ENCODE measurements around the gene TTC39C.

- TF ChIP-seq CTCF (IDR thresholded peaks at IDR 0.05) = no peak
- peak in 1 of 4 donors; percentile 52 for TF ChIP-seq POLR2A (IDR thresholded peaks at IDR 0.05)
Observed at GRCh38 chr18:23992089-23992940, 22.2 kb upstream of the TTC39C start.

Data from esophagus squamous epithelium (tissue), 4 donors.